IMR-90 (cell line): ENCODE data around the gene UBE3B. TPM values are rescaled to one million over a fixed set of nuclear protein-coding genes. Genes with fewer than 3 reads are reported as not detected.

Experiments used
- polyA plus RNA-seq, 3 experiments: library from polyadenylated mRNA; depleted of rRNA; stranded (reverse); fragments of >200 nt; gene quantifications; 2 replicates each; pipeline ENCODE4 v1.2.3, GENCODE V29; 2012; ENCODE audit warnings: low replicate concordance in 1 of 3
- total RNA-seq: library from RNA; depleted of rRNA; stranded (reverse); fragments of >200 nt; gene quantifications from 2 replicates; pipeline ENCODE4 v1.2.3, GENCODE V29; 2012; rRNA removed

The UBE3B gene
- total and polyA plus RNA-seq, 2 of the 4 experiments (the other 2 are of a cell fraction), result 18.8 to 24.9 TPM

Other genes starting within 250 kb of the UBE3B start
- not detected in 2 replicates for gene FOXN4, start 168.3 kb upstream of the UBE3B start, total RNA-seq
- gene FOXN4, start 168.3 kb upstream of the UBE3B start, polyA plus RNA-seq (2012; rRNA removed), result not detected in 2 replicates
- gene MYO1H, start 129.7 kb upstream of the UBE3B start, total RNA-seq, result not detected in 2 replicates
- gene MYO1H, start 129.7 kb upstream of the UBE3B start, polyA plus RNA-seq (2012; rRNA removed), result not detected in 2 replicates
- 72.1 and 77.2 TPM in 2 replicates for gene KCTD10, start 334 bp upstream of the UBE3B start, total RNA-seq
- 82.8 and 88.4 TPM in 2 replicates for gene KCTD10, start 334 bp upstream of the UBE3B start, polyA plus RNA-seq (2012; rRNA removed)
- 14.2 and 16.5 TPM in 2 replicates for gene MMAB, start 95.9 kb downstream of the UBE3B start, total RNA-seq
- 16.9 and 17.3 TPM in 2 replicates for gene MMAB, start 95.9 kb downstream of the UBE3B start, polyA plus RNA-seq (2012; rRNA removed)
- gene MVK, start 96.2 kb downstream of the UBE3B start, total RNA-seq, result 6.6 and 6.9 TPM in 2 replicates
- 11.5 and 12.2 TPM in 2 replicates for gene MVK, start 96.2 kb downstream of the UBE3B start, polyA plus RNA-seq (2012; rRNA removed)
- under 0.01 TPM in 2 replicates for gene FAM222A, start 236.2 kb downstream of the UBE3B start, total RNA-seq
- 0.32 and 0.43 TPM in 2 replicates for gene FAM222A, start 236.2 kb downstream of the UBE3B start, polyA plus RNA-seq (2012; rRNA removed)